SK-N-SH (cell line): ENCODE data around the gene CSTPP1.

Source experiments
- CTCF ChIP-seq: fragments of 200-600 bp; sonication (generic); IDR thresholded peaks from 2 replicates; pipeline ENCODE4 v1.6.1; 2017; ENCODE audit warnings: antibody characterized with exemption, mild to moderate bottlenecking, moderate library complexity
- FOXM1 ChIP-seq: IDR thresholded peaks from 2 replicates; pipeline ENCODE4 v1.4.0; 2012; ENCODE audit warnings: low read depth, mild to moderate bottlenecking
- RAD21 ChIP-seq: IDR thresholded peaks from 2 replicates; pipeline ENCODE4 v1.6.1; 2012; ENCODE audit warnings: mild to moderate bottlenecking, low read length
- RCOR1 ChIP-seq: fragments of 150-350 bp; IDR thresholded peaks from 2 replicates; pipeline ENCODE4 v1.6.1; 2017; ENCODE audit warnings: antibody characterized with exemption, low read length
- SIN3A ChIP-seq: IDR thresholded peaks from 2 replicates; pipeline ENCODE4 v1.6.1; 2012; ENCODE audit warnings: low read depth, mild to moderate bottlenecking, low read length, moderate library complexity, borderline replicate concordance
- SMC3 ChIP-seq: IDR thresholded peaks from 2 replicates; pipeline ENCODE4 v1.6.1; 2012; ENCODE audit warnings: low read depth, low read length, improper control_type of control experiment

GRCh38 chr11:46966773-46967172, 30.2 kb downstream of the CSTPP1 start:
- TF ChIP-seq FOXM1 = no peak
- no peak for TF ChIP-seq SIN3A
- no peak for TF ChIP-seq CTCF
- no peak for TF ChIP-seq RCOR1
- TF ChIP-seq RAD21 = no peak
- no peak for TF ChIP-seq SMC3
